G401 (cell line): ENCODE data around the gene ADGRG3. TPM values are rescaled to one million over a fixed set of nuclear protein-coding genes. Genes with fewer than 3 reads are reported as not detected.
"Not testable (repeated sequence)": the region's sequence is repeated elsewhere in the genome, so short reads cannot be mapped to it uniquely, and the experiment has no call there.

Experiments used
- DNase-seq: peaks from one replicate; pipeline ENCODE4 v3.0.0-alpha.2; 2015; ENCODE audit warnings: low spot score
- in situ Hi-C: cut with HindIII; loops from 2 replicates; pipeline ENCODE4 v1.10.0; 2016; ENCODE audit warnings: low sequenced_read_pairs, mixed read lengths
- total RNA-seq: library from RNA; depleted of rRNA; stranded (reverse); fragments of >200 nt; shearing (Covaris generic); gene quantifications from 2 replicates; pipeline ENCODE4 v1.2.3, GENCODE V29; 2014

The ADGRG3 gene
- total RNA-seq, 1 experiment from 2014 or later = not detected

- in situ Hi-C loops = no loop called here
- DNase-seq = no peak
These were observed 9.0 kb upstream of the ADGRG3 start for GRCh38 chr16:57658878-57659674.

GRCh38 chr16:57660715-57661463, 7.2 kb upstream of the ADGRG3 start:
- DNase-seq = no peak
- in situ Hi-C loops = no loop called here

GRCh38 chr16:57661510-57661909, 6.6 kb upstream of the ADGRG3 start:
- in situ Hi-C loops = no loop called here
- no peak for DNase-seq

- no peak for DNase-seq
- in situ Hi-C loops = no loop called here
These were observed 5.9 kb upstream of the ADGRG3 start for GRCh38 chr16:57661936-57662906.

GRCh38 chr16:57663436-57663835, 4.7 kb upstream of the ADGRG3 start:
- in situ Hi-C loops = no loop called here
- DNase-seq = no peak

GRCh38 chr16:57663917-57664661, 4.0 kb upstream of the ADGRG3 start:
- DNase-seq = no peak
- in situ Hi-C loops = no loop called here

- in situ Hi-C loops = no loop called here
These were observed 3.5 kb upstream of the ADGRG3 start for GRCh38 chr16:57664662-57665025.

GRCh38 chr16:57665541-57665940, 2.6 kb upstream of the ADGRG3 start:
- in situ Hi-C loops = no loop called here
- no peak for DNase-seq

More at GRCh38 chr16:57664662-57665025, 3.5 kb upstream of the ADGRG3 start:
- no peak for DNase-seq

GRCh38 chr16:57666353-57667047, 1.6 kb upstream of the ADGRG3 start:
- in situ Hi-C loops = no loop called here
- no peak for DNase-seq

- in situ Hi-C loops = no loop called here
- DNase-seq = no peak
These were observed 1.0 kb upstream of the ADGRG3 start for GRCh38 chr16:57667048-57667525.

GRCh38 chr16:57667526-57668262, 412 bp upstream of the ADGRG3 start:
- in situ Hi-C loops = no loop called here

GRCh38 chr16:57668630-57669475, 747 bp downstream of the ADGRG3 start:
- no peak for DNase-seq
- in situ Hi-C loops = no loop called here

More at GRCh38 chr16:57667526-57668262, 412 bp upstream of the ADGRG3 start:
- no peak for DNase-seq

- in situ Hi-C loops = no loop called here
- DNase-seq = no peak
These were observed 1.5 kb downstream of the ADGRG3 start for GRCh38 chr16:57669476-57670162.

GRCh38 chr16:57670196-57670595, 2.1 kb downstream of the ADGRG3 start:
- in situ Hi-C loops = no loop called here
- no peak for DNase-seq

- in situ Hi-C loops, DNase-seq: not testable (repeated sequence)
These were observed 3.3 kb downstream of the ADGRG3 start for GRCh38 chr16:57671451-57671850.

- in situ Hi-C loops = no loop called here
- DNase-seq = no peak
These were observed 4.3 kb downstream of the ADGRG3 start for GRCh38 chr16:57672416-57672815.
